ENCODE results near the gene MTMR2. TPM values are rescaled to one million over a fixed set of nuclear protein-coding genes. Genes with fewer than 3 reads are reported as not detected.

Gene MTMR2
- total and polyA plus RNA-seq, 4 donors = 11.6 to 53.7 (median 24.4) TPM

DNA sequence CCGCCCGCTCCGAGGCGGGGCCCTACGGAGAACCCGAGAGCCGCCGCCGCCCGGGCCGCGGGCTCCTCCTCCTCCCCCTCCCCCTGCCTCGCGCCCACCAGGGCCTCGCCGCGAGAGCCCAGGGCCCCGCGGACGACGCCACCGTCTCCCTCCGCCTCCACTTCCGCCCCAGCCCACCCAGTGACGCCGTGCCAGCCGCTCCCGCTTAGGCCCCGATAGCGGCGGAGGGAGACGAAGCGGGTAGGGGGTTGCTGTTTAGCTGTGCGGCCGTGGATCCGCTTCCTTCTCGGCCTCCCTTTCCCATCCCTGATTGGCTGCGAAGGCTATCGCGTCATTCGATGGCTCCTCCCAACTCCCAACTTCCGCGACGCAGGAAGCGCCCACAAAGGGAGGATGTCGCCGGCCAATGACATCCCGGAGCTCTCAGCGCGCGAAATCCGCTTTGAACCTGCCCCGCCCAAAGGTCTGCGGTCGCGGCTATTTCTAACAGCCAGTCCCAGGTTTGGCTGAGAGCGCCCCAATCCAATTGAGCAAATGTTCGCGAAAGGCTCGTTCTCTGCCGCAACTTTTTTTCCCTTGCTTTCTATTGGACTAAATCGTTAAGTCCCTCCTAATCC, 134.3 kb downstream of the MTMR2 start, which contains the start of gene FAM76B:
Gene FAM76B, minus strand, starts transcription at position 277 of the 617 bp plus-strand sequence. CDS start 304 bp downstream, outside the sequence.
- peaks cover 0 to 23% (median 14%) of the 10 kb centered on the region in 5 donors for H3K4me1 ChIP-seq (ENCODE audit: control insufficient read depth in 5 of 5, insufficient read depth in 5 of 5, low read length in 5 of 5)
- no peaks in the 10 kb centered on the region for H3K9me3 ChIP-seq (ENCODE audit: control insufficient read depth in 4 of 4, insufficient read depth in 3 of 4, low read length in 3 of 4)
- 1% methylated on average over 54 to 62 of the region's 62 CpGs for WGBS, 2 donors
- H3K27me3 ChIP-seq (ENCODE audit: control insufficient read depth in 3 of 3, insufficient read depth in 3 of 3, low read length in 2 of 3) = no peaks in the 10 kb centered on the region
- peak; percentile 90 for ATAC-seq (ENCODE audit: insufficient read depth, low FRiP score)
- H3K4me3 ChIP-seq = peak within 1 kb of the TSS; percentile 87
- peak within 1 kb of the TSS; percentile 87 to 98 for H3K27ac ChIP-seq (ENCODE audit: low read depth in 1 of 2, low read length in 1 of 2)
- H3K9ac ChIP-seq (ENCODE audit: insufficient read depth in 1 of 2, low read length in 2 of 2) = peak within 1 kb of the TSS; percentile 92 to 94
- DNase-seq = peak; percentile 100
- H3K36me3 ChIP-seq (ENCODE audit: control insufficient read depth in 4 of 4, insufficient read depth in 4 of 4, low read length in 4 of 4) = peaks cover 0 to 18% (median 11%) of the 10 kb centered on the region in 4 donors
- TF ChIP-seq, protein P1, sequence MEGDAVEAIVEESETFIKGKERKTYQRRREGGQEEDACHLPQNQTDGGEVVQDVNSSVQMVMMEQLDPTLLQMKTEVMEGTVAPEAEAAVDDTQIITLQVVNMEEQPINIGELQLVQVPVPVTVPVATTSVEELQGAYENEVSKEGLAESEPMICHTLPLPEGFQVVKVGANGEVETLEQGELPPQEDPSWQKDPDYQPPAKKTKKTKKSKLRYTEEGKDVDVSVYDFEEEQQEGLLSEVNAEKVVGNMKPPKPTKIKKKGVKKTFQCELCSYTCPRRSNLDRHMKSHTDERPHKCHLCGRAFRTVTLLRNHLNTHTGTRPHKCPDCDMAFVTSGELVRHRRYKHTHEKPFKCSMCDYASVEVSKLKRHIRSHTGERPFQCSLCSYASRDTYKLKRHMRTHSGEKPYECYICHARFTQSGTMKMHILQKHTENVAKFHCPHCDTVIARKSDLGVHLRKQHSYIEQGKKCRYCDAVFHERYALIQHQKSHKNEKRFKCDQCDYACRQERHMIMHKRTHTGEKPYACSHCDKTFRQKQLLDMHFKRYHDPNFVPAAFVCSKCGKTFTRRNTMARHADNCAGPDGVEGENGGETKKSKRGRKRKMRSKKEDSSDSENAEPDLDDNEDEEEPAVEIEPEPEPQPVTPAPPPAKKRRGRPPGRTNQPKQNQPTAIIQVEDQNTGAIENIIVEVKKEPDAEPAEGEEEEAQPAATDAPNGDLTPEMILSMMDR (IDR thresholded peaks at IDR 0.05; ENCODE audit: control extremely low read depth, extremely low read depth) = no peak

DNA sequence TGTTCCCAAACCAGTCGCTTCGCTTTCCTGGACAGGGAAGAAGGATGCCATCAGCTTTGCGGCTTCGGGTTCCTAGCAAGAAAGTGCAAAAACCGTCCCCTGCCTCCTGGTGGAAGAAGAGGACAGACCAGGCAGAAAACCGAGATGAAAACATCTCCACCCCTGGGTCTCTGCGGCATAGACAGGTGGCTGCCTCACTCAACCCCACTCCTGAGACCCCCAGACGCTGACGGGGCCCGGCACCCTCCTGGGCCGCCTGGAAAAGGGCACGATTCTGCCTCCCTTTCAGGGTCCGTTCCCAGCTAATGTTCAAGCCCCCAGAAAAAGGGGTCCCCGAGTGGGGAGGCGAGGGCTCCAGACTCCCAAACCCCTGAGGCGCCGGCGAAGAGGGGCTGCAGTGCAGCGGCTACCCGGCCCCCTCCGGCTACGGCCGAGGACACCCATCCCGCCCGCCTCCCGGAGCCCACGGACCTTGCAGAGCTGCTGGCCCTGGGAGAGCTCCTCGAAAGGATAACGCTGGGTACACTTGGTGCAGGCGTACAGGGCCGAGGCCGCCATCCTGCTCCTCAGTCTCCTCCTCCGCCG, 134.9 kb downstream of the MTMR2 start:
- DNase-seq = peak; percentile 62 to 68 (median 66)
- H3K9me3 ChIP-seq (ENCODE audit: control insufficient read depth in 4 of 4, insufficient read depth in 3 of 4, low read length in 3 of 4) = no peaks in the 10 kb centered on the region
- TF ChIP-seq, protein P1 (IDR thresholded peaks at IDR 0.05; ENCODE audit: control extremely low read depth, extremely low read depth) = no peak
- no peaks in the 10 kb centered on the region for H3K27me3 ChIP-seq (ENCODE audit: control insufficient read depth in 3 of 3, insufficient read depth in 3 of 3, low read length in 2 of 3)
- H3K9ac ChIP-seq (ENCODE audit: insufficient read depth in 1 of 2, low read length in 2 of 2) = peak overlapping the region; percentile 92
- H3K4me1 ChIP-seq (ENCODE audit: control insufficient read depth in 5 of 5, insufficient read depth in 5 of 5, low read length in 5 of 5) = peaks cover 0 to 23% (median 14%) of the 10 kb centered on the region in 5 donors
- WGBS, 2 donors = 0% methylated on average over 33 to 34 of the region's 34 CpGs
- peaks cover 0 to 22% (median 13%) of the 10 kb centered on the region in 4 donors for H3K36me3 ChIP-seq (ENCODE audit: control insufficient read depth in 4 of 4, insufficient read depth in 4 of 4, low read length in 4 of 4)
- peak overlapping the region; percentile 67 for H3K4me3 ChIP-seq
- peak overlapping the region; percentile 87 to 98 for H3K27ac ChIP-seq (ENCODE audit: low read depth in 1 of 2, low read length in 1 of 2)
- no peak for ATAC-seq (ENCODE audit: insufficient read depth, low FRiP score)

Small RNAs within 50 kb of the gene (small RNA-seq; reads per million reads assigned to genes)
- gene RNA5SP345 (ENCODE audit: low replicate concordance) = not detected

Other genes starting within 250 kb of the MTMR2 start
- gene FAM76B, start 134.3 kb downstream of the MTMR2 start, total RNA-seq = 10 to 100 TPM; 20.0 to 54.0 TPM
- 10 to 100 TPM; 10.2 to 14.0 TPM for gene FAM76B, start 134.3 kb downstream of the MTMR2 start, polyA plus RNA-seq
- 10 to 100 TPM; 28.0 to 88.8 TPM for gene CEP57, start 133.6 kb downstream of the MTMR2 start, total RNA-seq
- gene CEP57, start 133.6 kb downstream of the MTMR2 start, polyA plus RNA-seq = 10 to 100 TPM; 11.3 to 16.9 TPM